Measurements from ENCODE around the gene NHEJ1. TPM values are rescaled to one million over a fixed set of nuclear protein-coding genes. Genes with fewer than 3 reads are reported as not detected.

NHEJ1 gene
- total RNA-seq, 1 experiment from 2014 or later, result 16.7 TPM

- ChIA-PET POLR2A (ENCODE audit: unreplicated experiment) (interaction anchor here (0.7 kb wide), 1 partner anchor 20 kb away, joined by 3 read pairs; no protein-coding TSS in a partner anchor), CTCF (no interaction called here)
- no peaks in the 10 kb centered on the region for H3K4me1 ChIP-seq (ENCODE audit: insufficient read depth, low read length)
- H4K20me1 ChIP-seq (ENCODE audit: low read length), result no peaks in the 10 kb centered on the region
- H3K27me3 ChIP-seq (ENCODE audit: low read length), result no peaks in the 10 kb centered on the region
- no peaks in the 10 kb centered on the region for H3F3A ChIP-seq (ENCODE audit: low read length, unreplicated experiment)
- no TSS peak for BruUV-seq (replicated peaks)
- H3K4me3 ChIP-seq (ENCODE audit: low read length), result no peak overlapping the region
- ATAC-seq (no peak), DNase-seq (no peak)
- no peak overlapping the region for H3K4me2 ChIP-seq (ENCODE audit: low read length)
- H3K36me3 ChIP-seq (ENCODE audit: low read depth, low read length), result no peaks in the 10 kb centered on the region
- intact Hi-C loops (cut with micrococcal nuclease), result no loop called here
- no peaks in the 10 kb centered on the region for H3K9me3 ChIP-seq (ENCODE audit: low read length)
- no peak overlapping the region for H3K27ac ChIP-seq (ENCODE audit: low read length)
- H3K79me2 ChIP-seq (ENCODE audit: low read length), result no peaks in the 10 kb centered on the region
- H3K9me2 ChIP-seq (replicated peaks; ENCODE audit: low read length), result no peaks in the 10 kb centered on the region
- H3K9ac ChIP-seq (ENCODE audit: low read length), result no peak overlapping the region
- H2AFZ ChIP-seq (ENCODE audit: low read length), result no peak overlapping the region
- TF ChIP-seq EZH2phosphoT487 (IDR thresholded peaks at IDR 0.05; ENCODE audit: borderline replicate concordance, low read length), result no peak
- no peak for TF ChIP-seq CTCF (conservative IDR thresholded peaks at IDR 0.05; ENCODE audit: low read depth, low read length)
Observed at GRCh38 chr2:219094171-219094570, 66.4 kb downstream of the NHEJ1 start.

GRCh38 chr2:219090436-219091299 is 69.9 kb downstream of the NHEJ1 start:
- intact Hi-C loops (cut with micrococcal nuclease), result no loop called here
- BruUV-seq (replicated peaks), result no TSS peak
- H4K20me1 ChIP-seq (ENCODE audit: low read length), result no peaks in the 10 kb centered on the region
- H3K4me3 ChIP-seq (ENCODE audit: low read length), result no peak overlapping the region
- no peak overlapping the region for H3K9ac ChIP-seq (ENCODE audit: low read length)
- H3K4me1 ChIP-seq (ENCODE audit: insufficient read depth, low read length), result no peaks in the 10 kb centered on the region
- H3K36me3 ChIP-seq (ENCODE audit: low read depth, low read length), result no peaks in the 10 kb centered on the region
- ATAC-seq, result no peak
- ChIA-PET POLR2A (ENCODE audit: unreplicated experiment) (no interaction called here), CTCF (no interaction called here)
- no peaks in the 10 kb centered on the region for H3K9me3 ChIP-seq (ENCODE audit: low read length)
- H3K4me2 ChIP-seq (ENCODE audit: low read length), result no peak overlapping the region
- no peaks in the 10 kb centered on the region for H3K9me2 ChIP-seq (replicated peaks; ENCODE audit: low read length)
- no peaks in the 10 kb centered on the region for H3F3A ChIP-seq (ENCODE audit: low read length, unreplicated experiment)
- no peaks in the 10 kb centered on the region for H3K27me3 ChIP-seq (ENCODE audit: low read length)
- no peak for DNase-seq
- TF ChIP-seq EZH2 (IDR thresholded peaks at IDR 0.05; ENCODE audit: low read length, unreplicated experiment) (no peak), EZH2phosphoT487 (IDR thresholded peaks at IDR 0.05; ENCODE audit: borderline replicate concordance, low read length) (no peak), CTCF (conservative IDR thresholded peaks at IDR 0.05; ENCODE audit: low read depth, low read length) (no peak)
- H3K27ac ChIP-seq (ENCODE audit: low read length), result no peak overlapping the region
- no peak overlapping the region for H2AFZ ChIP-seq (ENCODE audit: low read length)
- no peaks in the 10 kb centered on the region for H3K79me2 ChIP-seq (ENCODE audit: low read length)

GRCh38 chr2:219089330-219089729 is 71.3 kb downstream of the NHEJ1 start:
- Histone ChIP-seq H3K79me2 (ENCODE audit: low read length) (no peaks in the 10 kb centered on the region), H3K9me3 (ENCODE audit: low read length) (no peaks in the 10 kb centered on the region), H2AFZ (ENCODE audit: low read length) (no peak overlapping the region), H3K4me2 (ENCODE audit: low read length) (no peak overlapping the region), H3K36me3 (ENCODE audit: low read depth, low read length) (no peaks in the 10 kb centered on the region), H3K4me3 (ENCODE audit: low read length) (no peak overlapping the region), H4K20me1 (ENCODE audit: low read length) (no peaks in the 10 kb centered on the region), H3K9me2 (replicated peaks; ENCODE audit: low read length) (no peaks in the 10 kb centered on the region), H3F3A (ENCODE audit: low read length, unreplicated experiment) (no peaks in the 10 kb centered on the region), H3K27me3 (ENCODE audit: low read length) (no peaks in the 10 kb centered on the region), H3K27ac (ENCODE audit: low read length) (no peak overlapping the region), H3K9ac (ENCODE audit: low read length) (no peak overlapping the region), H3K4me1 (ENCODE audit: insufficient read depth, low read length) (no peaks in the 10 kb centered on the region)
- no peak for ATAC-seq
- CTCF ChIA-PET, result no interaction called here
- TF ChIP-seq EZH2phosphoT487 (IDR thresholded peaks at IDR 0.05; ENCODE audit: borderline replicate concordance, low read length), result no peak
- no peak for TF ChIP-seq CTCF (conservative IDR thresholded peaks at IDR 0.05; ENCODE audit: low read depth, low read length)
- no peak for TF ChIP-seq EZH2 (IDR thresholded peaks at IDR 0.05; ENCODE audit: low read length, unreplicated experiment)
- POLR2A ChIA-PET (ENCODE audit: unreplicated experiment), result no interaction called here
- intact Hi-C loops (cut with micrococcal nuclease), result no loop called here
- BruUV-seq (replicated peaks), result no TSS peak
- no peak for DNase-seq

Measured in PC-3 (cell line).